Measurements from ENCODE around the gene MAGOH. TPM values are rescaled to one million over a fixed set of nuclear protein-coding genes. Genes with fewer than 3 reads are reported as not detected.

The MAGOH gene
- total and polyA plus RNA-seq, 2 donors (not counting 1 experiment from before 2014, with no cell fraction given) = 10.8 to 45.6 TPM

DNA sequence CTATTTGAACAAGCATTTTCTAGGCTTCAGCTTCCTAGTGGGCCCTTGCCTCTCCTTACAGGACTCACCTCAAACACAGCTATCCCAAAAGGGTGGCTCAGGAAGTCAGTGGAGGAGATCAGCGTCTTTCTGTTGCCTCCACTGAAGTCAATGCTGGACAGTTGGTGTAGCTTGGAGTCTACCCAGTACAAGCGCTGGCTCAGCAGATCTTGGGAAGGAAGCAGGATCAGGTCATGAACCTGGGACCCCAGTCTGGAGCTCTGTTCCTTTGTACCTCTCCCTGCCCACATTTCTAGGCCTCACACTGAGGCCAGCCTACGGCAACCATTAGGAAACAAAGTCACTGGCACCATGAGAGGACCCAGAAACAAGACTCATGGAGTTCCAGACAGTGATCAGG lies 23.7 kb upstream of the MAGOH start:
- Histone ChIP-seq H3K9me3 (ENCODE audit: control extremely low read depth in 1 of 3, control insufficient read depth in 2 of 3, insufficient read depth in 1 of 3, low read length in 2 of 3) (no peaks in the 10 kb centered on the region), H3K4me1 (ENCODE audit: control insufficient read depth in 2 of 2, insufficient read depth in 2 of 2, low read length in 2 of 2) (peaks cover 5 to 15% of the 10 kb centered on the region in 2 donors), H3K4me2 (replicated peaks; ENCODE audit: low read depth, low read length, poor library complexity, severe bottlenecking) (no peak overlapping the region), H3K36me3 (replicated peaks in 1 of 2; ENCODE audit: control extremely low read depth in 1 of 2, control insufficient read depth in 1 of 2, extremely low read depth in 1 of 2, insufficient read depth in 2 of 2, low read length in 1 of 2) (peaks cover 0 to 5% of the 10 kb centered on the region in 2 experiments), H3K9ac (ENCODE audit: low read length) (no peak overlapping the region), H3K27me3 (replicated peaks in 1 of 4; ENCODE audit: control extremely low read depth in 1 of 4, control insufficient read depth in 3 of 4, insufficient read depth in 4 of 4, low read length in 3 of 4) (no peaks in the 10 kb centered on the region), H2AFZ (ENCODE audit: insufficient read depth, low read depth, low read length, poor library complexity, severe bottlenecking) (no peak overlapping the region), H4K20me1 (ENCODE audit: control insufficient read depth, insufficient read depth, low read length, poor library complexity, severe bottlenecking) (no peaks in the 10 kb centered on the region), H3K4me3 (ENCODE audit: control extremely low read depth in 1 of 5, extremely low read depth in 1 of 5, insufficient read depth in 1 of 5, low read depth in 2 of 5, low read length in 4 of 5) (no peak overlapping the region), H3K27ac (ENCODE audit: low read length in 2 of 2) (no peak overlapping the region), H3K79me2 (ENCODE audit: control insufficient read depth, insufficient read depth, low read length) (no peaks in the 10 kb centered on the region)
- H3K4me1 Mint-ChIP-seq = peaks cover 11% of the 10 kb centered on the region
- H3K27ac Mint-ChIP-seq = no peak overlapping the region
- WGBS (ENCODE audit: insufficient coverage) = 98% methylated on average over 3 of the region's 3 CpGs
- ChIA-PET POLR2A (no interaction called here), CTCF (interaction anchor here (0.6 to 1.0 kb wide), 2 partner anchors 17 to 377 kb away, joined by 3 read pairs; no protein-coding TSS in a partner anchor)
- DNase-seq (no peak), ATAC-seq (ENCODE audit: low read depth) (no peak)
- TF ChIP-seq, protein P1, sequence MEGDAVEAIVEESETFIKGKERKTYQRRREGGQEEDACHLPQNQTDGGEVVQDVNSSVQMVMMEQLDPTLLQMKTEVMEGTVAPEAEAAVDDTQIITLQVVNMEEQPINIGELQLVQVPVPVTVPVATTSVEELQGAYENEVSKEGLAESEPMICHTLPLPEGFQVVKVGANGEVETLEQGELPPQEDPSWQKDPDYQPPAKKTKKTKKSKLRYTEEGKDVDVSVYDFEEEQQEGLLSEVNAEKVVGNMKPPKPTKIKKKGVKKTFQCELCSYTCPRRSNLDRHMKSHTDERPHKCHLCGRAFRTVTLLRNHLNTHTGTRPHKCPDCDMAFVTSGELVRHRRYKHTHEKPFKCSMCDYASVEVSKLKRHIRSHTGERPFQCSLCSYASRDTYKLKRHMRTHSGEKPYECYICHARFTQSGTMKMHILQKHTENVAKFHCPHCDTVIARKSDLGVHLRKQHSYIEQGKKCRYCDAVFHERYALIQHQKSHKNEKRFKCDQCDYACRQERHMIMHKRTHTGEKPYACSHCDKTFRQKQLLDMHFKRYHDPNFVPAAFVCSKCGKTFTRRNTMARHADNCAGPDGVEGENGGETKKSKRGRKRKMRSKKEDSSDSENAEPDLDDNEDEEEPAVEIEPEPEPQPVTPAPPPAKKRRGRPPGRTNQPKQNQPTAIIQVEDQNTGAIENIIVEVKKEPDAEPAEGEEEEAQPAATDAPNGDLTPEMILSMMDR (IDR thresholded peaks at IDR 0.05) = no peak
- TF ChIP-seq EZH2 (IDR thresholded peaks at IDR 0.05; ENCODE audit: borderline replicate concordance, insufficient read depth, low read depth, low read length, poor library complexity, severe bottlenecking) = no peak
- H3K9me3 Mint-ChIP-seq (ENCODE audit: insufficient read depth) = no peaks in the 10 kb centered on the region
- no peaks in the 10 kb centered on the region for H3K27me3 Mint-ChIP-seq
- no peak overlapping the region for H3K4me3 Mint-ChIP-seq
- intact Hi-C loops (cut with micrococcal nuclease) = no loop called here

DNA sequence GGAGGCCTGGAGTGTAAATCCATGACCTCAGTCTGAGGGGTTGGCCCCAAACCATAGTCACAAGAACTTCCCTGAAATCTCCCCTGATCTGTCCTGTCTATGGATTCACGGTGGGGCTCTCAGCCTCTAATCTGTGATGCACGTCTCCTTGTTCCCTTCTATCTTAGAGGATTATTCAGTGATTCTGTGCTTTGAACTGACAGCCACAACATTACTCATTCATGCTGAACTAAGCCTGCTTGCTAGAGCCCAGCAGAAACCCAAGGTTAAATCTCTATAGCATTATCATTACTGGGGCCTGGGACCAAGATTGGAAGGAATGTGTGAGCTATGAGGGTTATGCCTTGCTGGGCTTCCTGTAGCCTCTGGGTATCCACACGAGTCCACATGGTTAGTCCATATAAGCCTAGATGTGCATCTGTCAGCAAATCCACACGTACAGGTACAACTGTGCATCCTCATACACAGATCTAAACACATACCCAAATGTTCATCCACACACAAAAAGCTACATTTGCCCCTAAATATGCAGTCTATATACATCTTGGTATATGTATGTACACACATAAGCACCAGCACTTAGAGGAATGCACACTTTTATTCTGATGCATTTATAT lies 22.4 kb upstream of the MAGOH start:
- ChIA-PET POLR2A (no interaction called here), CTCF (interaction anchor here (1.0 to 1.6 kb wide), 4 partner anchors 16 to 132 kb away, joined by 3 to 7 read pairs (median 4); no protein-coding TSS in a partner anchor)
- intact Hi-C loops (cut with micrococcal nuclease) = no loop called here
- H3K4me1 Mint-ChIP-seq = peaks cover 11% of the 10 kb centered on the region
- Histone ChIP-seq H3K4me1 (ENCODE audit: control insufficient read depth in 2 of 2, insufficient read depth in 2 of 2, low read length in 2 of 2) (peaks cover 5 to 15% of the 10 kb centered on the region in 2 donors), H3K4me3 (ENCODE audit: control extremely low read depth in 1 of 5, extremely low read depth in 1 of 5, insufficient read depth in 1 of 5, low read depth in 2 of 5, low read length in 4 of 5) (no peak overlapping the region), H3K79me2 (ENCODE audit: control insufficient read depth, insufficient read depth, low read length) (no peaks in the 10 kb centered on the region), H3K9me3 (ENCODE audit: control extremely low read depth in 1 of 3, control insufficient read depth in 2 of 3, insufficient read depth in 1 of 3, low read length in 2 of 3) (no peaks in the 10 kb centered on the region), H3K36me3 (replicated peaks in 1 of 2; ENCODE audit: control extremely low read depth in 1 of 2, control insufficient read depth in 1 of 2, extremely low read depth in 1 of 2, insufficient read depth in 2 of 2, low read length in 1 of 2) (peaks cover 0 to 5% of the 10 kb centered on the region in 2 experiments), H3K9ac (ENCODE audit: low read length) (no peak overlapping the region), H3K27me3 (replicated peaks in 1 of 4; ENCODE audit: control extremely low read depth in 1 of 4, control insufficient read depth in 3 of 4, insufficient read depth in 4 of 4, low read length in 3 of 4) (no peaks in the 10 kb centered on the region), H3K4me2 (replicated peaks; ENCODE audit: low read depth, low read length, poor library complexity, severe bottlenecking) (no peak overlapping the region), H3K27ac (ENCODE audit: low read length in 2 of 2) (peak overlapping the region in 1 of 2 donors; percentile 33), H2AFZ (ENCODE audit: insufficient read depth, low read depth, low read length, poor library complexity, severe bottlenecking) (no peak overlapping the region), H4K20me1 (ENCODE audit: control insufficient read depth, insufficient read depth, low read length, poor library complexity, severe bottlenecking) (no peaks in the 10 kb centered on the region)
- no peak overlapping the region for H3K4me3 Mint-ChIP-seq
- ATAC-seq (ENCODE audit: low read depth) (no peak), DNase-seq (no peak)
- 90% methylated on average over 2 of the region's 4 CpGs for WGBS (ENCODE audit: insufficient coverage)
- H3K27ac Mint-ChIP-seq = peak overlapping the region; percentile 38
- no peaks in the 10 kb centered on the region for H3K9me3 Mint-ChIP-seq (ENCODE audit: insufficient read depth)
- TF ChIP-seq, protein P1 (IDR thresholded peaks at IDR 0.05) = no peak
- TF ChIP-seq EZH2 (IDR thresholded peaks at IDR 0.05; ENCODE audit: borderline replicate concordance, insufficient read depth, low read depth, low read length, poor library complexity, severe bottlenecking) = no peak
- no peaks in the 10 kb centered on the region for H3K27me3 Mint-ChIP-seq
